Measurements from ENCODE around the gene C12orf43.

C12orf43 gene

GRCh38 chr12:120998435-120998834 is 17.9 kb downstream of the C12orf43 start:
- DNase-seq = no peak

GRCh38 chr12:120997448-120997847 is 18.8 kb downstream of the C12orf43 start:
- DNase-seq = no peak

- no peak for DNase-seq
Measured at GRCh38 chr12:120996133-120996746, 20.0 kb downstream of the C12orf43 start.

- no peak for DNase-seq
Measured at GRCh38 chr12:120994589-120995337, 21.5 kb downstream of the C12orf43 start.

- no peak for DNase-seq
Measured at GRCh38 chr12:120994059-120994458, 22.2 kb downstream of the C12orf43 start.

- no peak for DNase-seq
Measured at GRCh38 chr12:120993496-120993895, 22.8 kb downstream of the C12orf43 start.

- no peak for DNase-seq
Measured at GRCh38 chr12:120992989-120993388, 23.3 kb downstream of the C12orf43 start.

- DNase-seq = no peak
Measured at GRCh38 chr12:120991965-120992364, 24.3 kb downstream of the C12orf43 start.

- no peak for DNase-seq
Measured at GRCh38 chr12:120990487-120991055, 25.7 kb downstream of the C12orf43 start.

GRCh38 chr12:120989687-120990086 is 26.6 kb downstream of the C12orf43 start:
- no peak for DNase-seq

- no peak for DNase-seq
Measured at GRCh38 chr12:120988658-120989057, 27.6 kb downstream of the C12orf43 start.

GRCh38 chr12:120988234-120988633 is 28.1 kb downstream of the C12orf43 start:
- no peak for DNase-seq

- DNase-seq = peak in 1 of 3 experiments; percentile 24
Measured at GRCh38 chr12:120984351-120984898, 31.9 kb downstream of the C12orf43 start.

GRCh38 chr12:120983759-120984158 is 32.5 kb downstream of the C12orf43 start:
- DNase-seq = no peak

GRCh38 chr12:120982659-120983058 is 33.6 kb downstream of the C12orf43 start:
- no peak for DNase-seq

GRCh38 chr12:120981407-120981941 is 34.8 kb downstream of the C12orf43 start:
- no peak for DNase-seq

- DNase-seq = peak in 1 of 3 experiments; percentile 30
Measured at GRCh38 chr12:120980800-120981368, 35.4 kb downstream of the C12orf43 start.

GRCh38 chr12:120979862-120980696 is 36.2 kb downstream of the C12orf43 start:
- no peak for DNase-seq

- no peak for DNase-seq
Measured at GRCh38 chr12:120979220-120979861, 36.9 kb downstream of the C12orf43 start.

GRCh38 chr12:120978296-120979219 is 37.7 kb downstream of the C12orf43 start, which contains the start of gene HNF1A:
HNF1A (plus strand) TSS chr12:120978543; CDS start chr12:120978769, 226 bp downstream.
- no peak for DNase-seq

Measured in NCI-H1417 (cell line).